HepG2 (cell line): Measurements from ENCODE around the gene FAM83E. TPM values are rescaled to one million over a fixed set of nuclear protein-coding genes. Genes with fewer than 3 reads are reported as not detected.

ENCODE experiments used
- ATAC-seq: fragments of 200-7000 bp; cut with Tn5 transposase; 3 replicates; pipeline ENCODE4 v1.9.1; 2020; ENCODE audit warnings: mild to moderate bottlenecking, moderate library complexity
- BruUV-seq: library from RNA; stranded (reverse); fragments of 400-500 nt; replicated peaks from 2 replicates; lab custom pipeline; 2021; lab: Mats Ljungman, UMichigan
- CTCF ChIA-PET: fragments of 300-600 bp; formaldehyde crosslinking; extraction: SDS; loops from one replicate; lab custom pipeline; 2021; ENCODE audit warnings: low total read pairs, inconsistent platforms, low intra/inter-chr PET ratio; lab: Yijun Ruan, JAX
- POLR2A ChIA-PET: fragments of 350-600 bp; sonication (Branson Sonifier 250); formaldehyde crosslinking; loops from one replicate; lab custom pipeline; 2020; ENCODE audit warnings: antibody characterized with exemption, inconsistent platforms; lab: Yijun Ruan, JAX
- DNase-seq: peaks from one replicate; pipeline ENCODE4 v3.0.0-alpha.2; 2015; ENCODE audit warnings: low spot score
- FAIRE-seq: peaks from 3 replicates; lab custom pipeline; 2011; peaks lifted over from hg19 to GRCh38; lab: Jason Lieb, UNC
- H2AFZ ChIP-seq: one replicate; pipeline ENCODE4 v1.6.1; 2011; ENCODE audit warnings: low read length, inconsistent platforms
- H3K27ac ChIP-seq: fragments of 300-600 bp; 3 replicates; pipeline ENCODE4 v1.8.0; 2011; ENCODE audit warnings: mixed run types, mild to moderate bottlenecking, mixed read lengths, low read length, inconsistent platforms; ENCODE audit not compliant: insufficient read depth; ENCODE audit errors: extremely low read length
- H3K27me3 ChIP-seq, 2 experiments: fragments of 200-600 bp in 1 of 2; 2 replicates in 1 of 2; 3 replicates in 1 of 2; pipeline versions ENCODE4 v1.6.0 to v1.8.0; 2011; ENCODE audit warnings: low read length in 2 of 2, mild to moderate bottlenecking in 2 of 2, moderate library complexity in 2 of 2, inconsistent platforms in 1 of 2; ENCODE audit not compliant: insufficient read depth in 2 of 2, control insufficient read depth in 1 of 2
- H3K36me3 ChIP-seq, 2 experiments: fragments of 200-600 bp in 1 of 2; replicated peaks in 1 of 2; 2 replicates in 1 of 2; 3 replicates in 1 of 2; pipeline versions ENCODE4 v1.5.1 to v1.8.0; 2011; ENCODE audit warnings: low read length in 2 of 2, inconsistent platforms in 1 of 2; ENCODE audit not compliant: insufficient read depth in 2 of 2, control insufficient read depth in 1 of 2
- H3K4me1 ChIP-seq: 2 replicates; pipeline ENCODE4 v1.5.1; 2012; ENCODE audit warnings: low read length, inconsistent platforms; ENCODE audit not compliant: insufficient read depth
- H3K4me2 ChIP-seq: 2 replicates; pipeline ENCODE4 v1.6.0; 2011; ENCODE audit warnings: low read depth, low read length, inconsistent platforms
- H3K4me3 ChIP-seq, 3 experiments: fragments of 200-600 bp in 1 of 3; sonication (generic), shearing (Covaris generic) in 1 of 3; replicated peaks in 1 of 3; 2 replicates each; pipeline ENCODE4 v1.5.1; 2011 to 2016; ENCODE audit warnings: low read length in 3 of 3, inconsistent platforms in 2 of 3, low read depth in 2 of 3, mild to moderate bottlenecking in 2 of 3, control low read depth in 1 of 3, mixed read lengths in 1 of 3; ENCODE audit not compliant: insufficient read depth in 1 of 3
- H3K79me2 ChIP-seq: one replicate; pipeline ENCODE4 v1.6.1; 2011; ENCODE audit warnings: low read length, inconsistent platforms; ENCODE audit not compliant: insufficient read depth
- H3K9ac ChIP-seq: 2 replicates; pipeline ENCODE4 v1.6.0; 2011; ENCODE audit warnings: mild to moderate bottlenecking, low read depth, low read length, inconsistent platforms; ENCODE audit not compliant: insufficient read depth
- H3K9me3 ChIP-seq: 2 replicates; pipeline ENCODE4 v1.5.1; 2012; ENCODE audit warnings: mild to moderate bottlenecking, low read length
- H4K20me1 ChIP-seq: 2 replicates; pipeline ENCODE4 v1.6.0; 2011; ENCODE audit warnings: inconsistent platforms, mild to moderate bottlenecking, low read length, moderate library complexity; ENCODE audit not compliant: insufficient read depth
- EP300 ChIP-seq, 3 experiments: sonication (generic) in 1 of 3; formaldehyde crosslinking in 1 of 3; IDR thresholded peaks; 2 replicates each; pipeline versions ENCODE4 v1.5.1 to v1.6.1; 2011 to 2020; ENCODE audit warnings: low read depth in 2 of 3, low read length in 2 of 3, borderline replicate concordance in 1 of 3, improper control_type of control experiment in 1 of 3, mild to moderate bottlenecking in 1 of 3, missing genetic modification reagents in 1 of 3, moderate library complexity in 1 of 3
- GLI4 ChIP-seq: sonication (generic); formaldehyde crosslinking; IDR thresholded peaks from 2 replicates; pipeline ENCODE4 v1.5.1; 2020; ENCODE audit warnings: missing genetic modification reagents, mild to moderate bottlenecking, moderate library complexity, borderline replicate concordance
- GMEB1 ChIP-seq: sonication (generic); formaldehyde crosslinking; IDR thresholded peaks from 2 replicates; pipeline ENCODE4 v1.5.1; 2020; ENCODE audit warnings: missing genetic modification reagents, mild to moderate bottlenecking, borderline replicate concordance
- HNRNPK ChIP-seq: fragments of 200-400 bp; formaldehyde crosslinking; IDR thresholded peaks from 2 replicates; pipeline ENCODE4 v1.6.1; 2018; ENCODE audit warnings: low read length, low read depth, moderate library complexity, mild to moderate bottlenecking; ENCODE audit not compliant: poor library complexity, severe bottlenecking
- NFE2L1 ChIP-seq: sonication (generic); formaldehyde crosslinking; IDR thresholded peaks from 2 replicates; pipeline ENCODE4 v1.4.0; 2020; ENCODE audit warnings: missing genetic modification reagents, mild to moderate bottlenecking, borderline replicate concordance
- PCBP1 ChIP-seq: fragments of 200-400 bp; formaldehyde crosslinking; IDR thresholded peaks from 2 replicates; pipeline ENCODE4 v1.6.1; 2017; ENCODE audit warnings: mild to moderate bottlenecking, low read depth, low read length, borderline replicate concordance
- PCBP2 ChIP-seq: fragments of 200-400 bp; formaldehyde crosslinking; optimal IDR thresholded peaks from 2 replicates; pipeline ENCODE3; 2018; ENCODE audit warnings: low read length, low read depth; ENCODE audit not compliant: poor library complexity, severe bottlenecking
- THAP7 ChIP-seq: sonication (generic); formaldehyde crosslinking; IDR thresholded peaks from 2 replicates; pipeline ENCODE4 v1.8.1; 2023; ENCODE audit warnings: mild to moderate bottlenecking, missing genetic modification reagents
- TOE1 ChIP-seq: sonication (generic); formaldehyde crosslinking; IDR thresholded peaks from 2 replicates; pipeline ENCODE4 v1.4.0; 2020; ENCODE audit warnings: mild to moderate bottlenecking, missing genetic modification reagents
- ZKSCAN5 ChIP-seq: sonication (generic); formaldehyde crosslinking; IDR thresholded peaks from 2 replicates; pipeline ENCODE4 v1.5.1; 2020; ENCODE audit warnings: mild to moderate bottlenecking, missing genetic modification reagents
- ZNF263 ChIP-seq: sonication (generic); formaldehyde crosslinking; IDR thresholded peaks from 2 replicates; pipeline ENCODE4 v1.4.0; 2020; ENCODE audit warnings: missing genetic modification reagents
- WGBS: methylation state at CpG from one replicate; pipeline ENCODE4 v1.1.6; 2017; ENCODE audit warnings: low lambda C conversion rate; 5-methylcytosine and 5-hydroxymethylcytosine counted together
- in situ Hi-C: cut with HindIII; loops from 2 replicates; pipeline ENCODE4 v1.10.0; 2017; ENCODE audit warnings: low pct_unique_long_range_greater_than_20kb; ENCODE audit not compliant: extremely low pct_ligation_motif_present
- intact Hi-C: fragments of 100-400 bp; cut with micrococcal nuclease; formaldehyde crosslinking; loops from one replicate; pipeline ENCODE4 v1.10.0; 2022; ENCODE audit not compliant: unreplicated experiment
- polyA plus RNA-seq, 8 experiments: library from polyadenylated mRNA; depleted of rRNA in 3 of 8; stranded (reverse) in 7 of 8; unstranded in 1 of 8; fragments of >200 nt; fragmentation: Illumina TruSeq in 4 of 8; extraction: Trizol in 4 of 8; gene quantifications; 2 replicates each; pipeline versions ENCODE4 v1.2.1 to v1.2.3, GENCODE V29; 2011 to 2016; ENCODE audit warnings: low read depth in 4 of 8, missing spikeins in 1 of 8, mixed read lengths in 1 of 8; ENCODE audit not compliant: insufficient read depth in 1 of 8
- total RNA-seq, 5 experiments: library from RNA; depleted of rRNA; stranded (reverse); fragments of >200 nt; fragmentation: Illumina TruSeq; extraction: Trizol; gene quantifications; 2 replicates each; pipeline ENCODE4 v1.2.3, GENCODE V29; 2016; ENCODE audit warnings: low read depth in 1 of 5
- TF ChIP-seq, protein P1 (sequence below): sonication (generic); formaldehyde crosslinking; IDR thresholded peaks from 2 replicates; pipeline ENCODE4 v1.8.0; 2023; ENCODE audit warnings: mild to moderate bottlenecking, missing genetic modification reagents

Gene FAM83E
- total and polyA plus RNA-seq, 2 of the 13 experiments (the other 11 are each of a cell fraction or from before 2014, with no cell fraction given) = 0.18 to 0.60 TPM

GRCh38 chr19:48648134-48648533 is 33.3 kb upstream of the FAM83E start (continued):
- no peak for TF ChIP-seq THAP7
- TF ChIP-seq GMEB1 = no peak
- TF ChIP-seq NFE2L1 = no peak
- TF ChIP-seq EP300 (IDR thresholded peaks at IDR 0.05; ENCODE audit: low read depth in 2 of 2, low read length in 2 of 2) = no peak
- no peak for TF ChIP-seq EP300 (CRISPR knock-in tag; IDR thresholded peaks at IDR 0.05; ENCODE audit: borderline replicate concordance)
- TF ChIP-seq, protein P1, sequence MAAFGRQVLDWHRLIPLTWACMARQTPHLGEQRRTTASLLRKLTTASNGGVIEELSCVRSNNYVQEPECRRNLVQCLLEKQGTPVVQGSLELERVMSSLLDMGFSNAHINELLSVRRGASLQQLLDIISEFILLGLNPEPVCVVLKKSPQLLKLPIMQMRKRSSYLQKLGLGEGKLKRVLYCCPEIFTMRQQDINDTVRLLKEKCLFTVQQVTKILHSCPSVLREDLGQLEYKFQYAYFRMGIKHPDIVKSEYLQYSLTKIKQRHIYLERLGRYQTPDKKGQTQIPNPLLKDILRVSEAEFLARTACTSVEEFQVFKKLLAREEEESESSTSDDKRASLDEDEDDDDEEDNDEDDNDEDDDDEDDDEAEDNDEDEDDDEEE (CRISPR knock-in tag) = no peak

DNA sequence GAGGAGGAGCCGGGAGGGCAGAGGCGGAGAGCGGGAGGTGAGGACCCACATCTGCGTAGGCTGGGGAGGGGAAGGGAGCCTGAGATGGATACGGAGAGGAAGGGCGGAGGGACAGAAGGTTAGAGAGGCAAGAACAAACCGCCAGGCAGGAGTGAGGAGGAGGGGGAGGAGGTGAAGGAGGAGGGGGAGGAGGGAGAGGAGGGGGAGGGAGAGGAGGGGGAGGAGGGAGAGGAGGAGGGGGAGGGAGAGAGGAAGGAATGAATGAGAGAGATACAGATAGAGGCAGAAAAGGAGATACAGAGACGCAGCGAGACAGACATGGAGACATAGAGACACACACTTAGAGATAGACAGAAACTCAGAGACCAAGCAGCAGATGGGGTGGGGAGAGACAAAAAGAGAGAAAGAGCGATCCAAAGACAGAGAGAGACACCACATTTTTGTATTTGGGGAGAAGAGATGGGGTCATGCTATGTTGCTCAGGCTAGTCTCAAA is 31.9 kb upstream of the FAM83E start:
- Histone ChIP-seq H3K79me2 (no peaks in the 10 kb centered on the region), H4K20me1 (no peaks in the 10 kb centered on the region), H3K9me3 (no peaks in the 10 kb centered on the region), H3K27ac (no peak overlapping the region), H3K4me3 (peak overlapping the region in 1 of 3 experiments; percentile 69; a peak in 1 of 6 replicates), H3K36me3 (no peaks in the 10 kb centered on the region), H3K4me1 (peaks cover 24% of the 10 kb centered on the region), H3K27me3 (peaks cover 0 to 1% of the 10 kb centered on the region in 2 experiments; a peak in 2 of 5 replicates), H3K9ac (no peak overlapping the region; the same call in 1 of the 2 replicates), H2AFZ (no peak overlapping the region), H3K4me2 (peak overlapping the region; percentile 88; the same call in 1 of the 2 replicates)
- POLR2A ChIA-PET = interaction anchor here (1.3 to 3.4 kb wide), 5 partner anchors 13 to 160 kb away, joined by 3 to 16 read pairs (median 7); partner anchors contain the start of genes RPL18 and SPHK2
- CTCF ChIA-PET = interaction anchor here (1.2 to 1.6 kb wide), 3 partner anchors 9 to 92 kb away, joined by 3 to 10 read pairs (median 7); partner anchors contain the start of gene DBP
- ATAC-seq = no peak
- BruUV-seq = no TSS peak
- no peak for DNase-seq
- intact Hi-C loops = loop anchor here (2.0 kb wide), 1 partner anchor 34 kb away; no protein-coding TSS in a partner anchor
- WGBS = 12% methylated on average over 10 of the region's 10 CpGs
- no peak for TF ChIP-seq TOE1 (CRISPR knock-in tag)
- TF ChIP-seq PCBP1 = 0 out of 2 replicates have a peak, but pooled peaks have one; percentile 37
- peak; percentile 46 for TF ChIP-seq HNRNPK
- peak; percentile 95 for TF ChIP-seq ZNF263
- TF ChIP-seq GLI4 (CRISPR knock-in tag) = no peak
- peak; percentile 83 for TF ChIP-seq PCBP2
- 0 out of 2 replicates have a peak, but pooled peaks have one; percentile 36 for TF ChIP-seq ZKSCAN5
- no peak for FAIRE-seq
- in situ Hi-C loops = loop anchor here (5.0 kb wide), 2 partner anchors 141 to 196 kb away; no protein-coding TSS in a partner anchor
